Measurements from ENCODE around the gene CYBRD1. TPM values are rescaled to one million over a fixed set of nuclear protein-coding genes. Genes with fewer than 3 reads are reported as not detected.

The CYBRD1 gene
- total and polyA plus RNA-seq, 4 donors, result 124 to 396 (median 196) TPM

- ATAC-seq (ENCODE audit: low FRiP score) (no peak), DNase-seq (no peak)
- 71 to 75% methylated on average over 7 of the region's 7 CpGs for WGBS, 2 donors
- no peaks in the 10 kb centered on the region for H3K27me3 ChIP-seq (ENCODE audit: control insufficient read depth in 1 of 2, insufficient read depth in 2 of 2, low read length in 1 of 2)
- no peaks in the 10 kb centered on the region for H3K9me3 ChIP-seq (ENCODE audit: control insufficient read depth, low read length)
- intact Hi-C loops (cut with DNase I), result loop anchor here (5.0 to 10.0 kb wide), 4 partner anchors 113 to 893 kb away; partner anchors contain the start of gene DYNC1I2 (in 1 of the 2)
- no peaks in the 10 kb centered on the region for H3K36me3 ChIP-seq (ENCODE audit: control insufficient read depth in 1 of 2, insufficient read depth in 2 of 2, low read length in 1 of 2)
- no peak overlapping the region for H3K4me3 ChIP-seq (ENCODE audit: low read length in 2 of 2)
- no peak overlapping the region for H3K27ac ChIP-seq (ENCODE audit: low read depth in 1 of 2, low read length in 2 of 2)
- H3K4me1 ChIP-seq (ENCODE audit: control insufficient read depth in 1 of 2, insufficient read depth in 2 of 2, low read length in 2 of 2), result no peaks in the 10 kb centered on the region
Observed at GRCh38 chr2:171571721-171572120, 49.4 kb downstream of the CYBRD1 start.

GRCh38 chr2:171574149-171574795, 52.0 kb downstream of the CYBRD1 start:
- Histone ChIP-seq H3K9me3 (ENCODE audit: control insufficient read depth, low read length) (no peaks in the 10 kb centered on the region), H3K4me3 (ENCODE audit: low read length in 2 of 2) (no peak overlapping the region), H3K27ac (ENCODE audit: low read depth in 1 of 2, low read length in 2 of 2) (no peak overlapping the region), H3K36me3 (ENCODE audit: control insufficient read depth in 1 of 2, insufficient read depth in 2 of 2, low read length in 1 of 2) (no peaks in the 10 kb centered on the region), H3K4me1 (ENCODE audit: control insufficient read depth in 1 of 2, insufficient read depth in 2 of 2, low read length in 2 of 2) (no peaks in the 10 kb centered on the region), H3K27me3 (ENCODE audit: control insufficient read depth in 1 of 2, insufficient read depth in 2 of 2, low read length in 1 of 2) (no peaks in the 10 kb centered on the region)
- ATAC-seq (ENCODE audit: low FRiP score), result peak; percentile 95
- DNase-seq, result peak; percentile 87 to 95
- WGBS, 2 donors, result 19 to 22% methylated on average over 21 of the region's 21 CpGs
- intact Hi-C loops (cut with DNase I), result loop anchor here (5.0 to 10.0 kb wide), 4 partner anchors 111 to 891 kb away; partner anchors contain the start of gene DYNC1I2 (in 1 of the 2)

DNA sequence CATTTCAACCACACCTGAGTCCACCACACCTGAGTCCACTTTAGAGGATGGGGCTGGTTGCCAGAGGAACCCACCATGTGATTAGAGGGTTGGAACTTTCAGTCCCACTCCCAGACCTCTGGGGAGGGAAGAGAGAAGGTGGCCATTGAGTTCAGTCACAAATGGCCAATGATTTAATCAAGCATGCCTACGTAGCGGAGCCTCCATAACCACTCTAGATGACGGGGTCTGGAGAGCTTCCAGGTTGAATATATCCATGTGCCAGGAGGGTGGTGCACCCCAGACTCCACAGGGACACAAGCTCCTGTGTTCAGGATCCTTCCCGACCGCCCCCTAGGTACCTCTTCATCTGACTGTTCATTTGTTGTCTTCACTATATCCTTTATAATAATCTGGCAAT, 53.3 kb downstream of the CYBRD1 start:
- H3K4me1 ChIP-seq (ENCODE audit: control insufficient read depth in 1 of 2, insufficient read depth in 2 of 2, low read length in 2 of 2), result no peaks in the 10 kb centered on the region
- no peaks in the 10 kb centered on the region for H3K9me3 ChIP-seq (ENCODE audit: control insufficient read depth, low read length)
- DNase-seq (no peak), ATAC-seq (ENCODE audit: low FRiP score) (no peak)
- no peak overlapping the region for H3K4me3 ChIP-seq (ENCODE audit: low read length in 2 of 2)
- H3K27ac ChIP-seq (ENCODE audit: low read depth in 1 of 2, low read length in 2 of 2), result no peak overlapping the region
- WGBS, 2 donors, result 65 to 78% methylated on average over 5 of the region's 5 CpGs
- intact Hi-C loops (cut with DNase I), result loop anchor here (10.0 kb wide), 3 partner anchors 109 to 889 kb away; partner anchors contain the start of gene DYNC1I2 (in 1 of the 2)
- no peaks in the 10 kb centered on the region for H3K27me3 ChIP-seq (ENCODE audit: control insufficient read depth in 1 of 2, insufficient read depth in 2 of 2, low read length in 1 of 2)
- no peaks in the 10 kb centered on the region for H3K36me3 ChIP-seq (ENCODE audit: control insufficient read depth in 1 of 2, insufficient read depth in 2 of 2, low read length in 1 of 2)

DNA sequence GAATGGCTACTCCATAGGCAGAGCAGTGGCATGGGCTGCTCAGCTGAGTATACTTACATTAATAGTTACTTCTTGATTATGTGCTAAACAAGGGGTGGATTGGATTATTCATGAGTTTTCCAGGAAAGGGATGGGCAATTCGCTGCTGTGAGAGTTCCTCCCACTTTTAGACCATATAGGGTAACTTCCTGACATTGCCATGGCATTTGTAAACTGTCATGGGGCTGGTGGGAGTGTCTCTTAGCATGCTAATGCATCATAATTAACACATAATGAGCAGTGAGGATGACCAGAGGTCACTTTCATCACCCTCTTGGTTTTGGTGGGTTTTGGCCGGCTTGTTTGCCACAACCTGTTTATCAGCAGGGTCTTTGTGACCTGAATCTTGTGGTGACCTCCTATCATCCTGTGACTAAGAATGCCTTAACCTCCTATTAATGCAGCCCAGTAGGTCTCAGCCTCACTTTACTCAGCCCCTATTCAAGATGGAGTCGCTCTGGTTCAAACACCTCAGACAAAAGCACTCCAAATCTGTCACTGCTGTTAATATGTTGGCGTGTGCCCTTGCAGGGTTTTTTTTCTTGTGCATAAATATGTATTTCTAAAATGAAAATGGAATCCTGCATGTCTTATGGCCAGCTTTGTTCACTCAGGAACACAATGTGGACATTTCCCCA, 56.0 kb downstream of the CYBRD1 start:
- Histone ChIP-seq H3K4me3 (ENCODE audit: low read length in 2 of 2) (no peak overlapping the region), H3K27ac (ENCODE audit: low read depth in 1 of 2, low read length in 2 of 2) (no peak overlapping the region), H3K27me3 (ENCODE audit: control insufficient read depth in 1 of 2, insufficient read depth in 2 of 2, low read length in 1 of 2) (no peaks in the 10 kb centered on the region), H3K9me3 (ENCODE audit: control insufficient read depth, low read length) (no peaks in the 10 kb centered on the region), H3K36me3 (ENCODE audit: control insufficient read depth in 1 of 2, insufficient read depth in 2 of 2, low read length in 1 of 2) (no peaks in the 10 kb centered on the region), H3K4me1 (ENCODE audit: control insufficient read depth in 1 of 2, insufficient read depth in 2 of 2, low read length in 2 of 2) (no peaks in the 10 kb centered on the region)
- WGBS, 2 donors, result 88 to 89% methylated on average over 4 of the region's 4 CpGs
- ATAC-seq (ENCODE audit: low FRiP score) (no peak), DNase-seq (no peak)
- intact Hi-C loops (cut with DNase I), result loop anchor here (10.0 kb wide), 3 partner anchors 107 to 887 kb away; partner anchors contain the start of gene DYNC1I2 (in 1 of the 2)

DNA sequence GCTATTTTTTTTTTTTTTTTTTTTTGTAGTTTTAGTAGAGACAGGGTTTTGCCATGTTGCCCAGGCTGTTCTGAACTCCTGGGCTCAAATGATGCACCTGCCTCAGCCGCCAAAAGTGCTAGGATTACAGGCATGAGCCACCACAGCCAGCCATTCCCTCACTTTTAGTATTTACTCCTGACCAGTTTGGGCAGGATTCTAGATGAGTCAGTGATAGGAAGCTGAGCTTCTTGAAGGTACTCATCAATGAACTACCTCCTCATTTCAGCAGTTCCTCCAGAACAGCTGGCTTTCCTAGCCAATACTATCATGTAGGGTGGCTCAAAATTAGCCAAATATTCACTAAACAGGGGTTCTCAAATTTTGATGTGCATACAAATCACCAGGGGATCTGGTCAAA, 57.2 kb downstream of the CYBRD1 start:
- no peaks in the 10 kb centered on the region for H3K4me1 ChIP-seq (ENCODE audit: control insufficient read depth in 1 of 2, insufficient read depth in 2 of 2, low read length in 2 of 2)
- no peaks in the 10 kb centered on the region for H3K27me3 ChIP-seq (ENCODE audit: control insufficient read depth in 1 of 2, insufficient read depth in 2 of 2, low read length in 1 of 2)
- WGBS, 2 donors, result 95 to 100% methylated on average over 1 of the region's 1 CpG
- ATAC-seq (ENCODE audit: low FRiP score), result no peak
- H3K27ac ChIP-seq (ENCODE audit: low read depth in 1 of 2, low read length in 2 of 2), result no peak overlapping the region
- no peaks in the 10 kb centered on the region for H3K36me3 ChIP-seq (ENCODE audit: control insufficient read depth in 1 of 2, insufficient read depth in 2 of 2, low read length in 1 of 2)
- H3K4me3 ChIP-seq (ENCODE audit: low read length in 2 of 2), result no peak overlapping the region
- DNase-seq, result no peak
- no peaks in the 10 kb centered on the region for H3K9me3 ChIP-seq (ENCODE audit: control insufficient read depth, low read length)
- intact Hi-C loops (cut with DNase I), result loop anchor here (10.0 kb wide), 3 partner anchors 105 to 885 kb away; partner anchors contain the start of gene DYNC1I2 (in 1 of the 2)

DNA sequence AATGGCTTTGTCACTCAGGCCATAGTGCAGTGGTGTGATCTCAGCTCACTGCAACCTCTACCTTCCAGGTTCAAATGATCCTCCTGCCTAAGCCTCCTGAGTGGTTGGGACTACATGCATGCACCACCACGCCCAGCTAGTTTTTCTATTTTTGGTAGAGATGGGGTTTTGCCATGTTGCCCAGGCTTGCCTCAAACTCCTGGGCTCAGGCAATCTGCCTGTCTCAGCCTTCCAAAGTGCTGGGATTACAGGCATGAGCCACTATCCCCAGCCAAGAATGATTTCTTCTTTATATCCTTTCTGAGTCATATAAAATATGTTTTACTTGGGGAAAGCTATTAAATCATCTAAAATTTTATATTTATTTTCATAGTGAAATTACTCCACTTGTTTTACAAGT, 61.3 kb downstream of the CYBRD1 start:
- no peak overlapping the region for H3K4me3 ChIP-seq (ENCODE audit: low read length in 2 of 2)
- ATAC-seq (ENCODE audit: low FRiP score) (no peak), DNase-seq (no peak)
- H3K4me1 ChIP-seq (ENCODE audit: control insufficient read depth in 1 of 2, insufficient read depth in 2 of 2, low read length in 2 of 2), result no peaks in the 10 kb centered on the region
- no peaks in the 10 kb centered on the region for H3K36me3 ChIP-seq (ENCODE audit: control insufficient read depth in 1 of 2, insufficient read depth in 2 of 2, low read length in 1 of 2)
- no peaks in the 10 kb centered on the region for H3K9me3 ChIP-seq (ENCODE audit: control insufficient read depth, low read length)
- no peaks in the 10 kb centered on the region for H3K27me3 ChIP-seq (ENCODE audit: control insufficient read depth in 1 of 2, insufficient read depth in 2 of 2, low read length in 1 of 2)
- WGBS, 2 donors, result 0 to 16% methylated on average over 1 of the region's 1 CpG
- intact Hi-C loops (cut with DNase I), result no loop called here
- H3K27ac ChIP-seq (ENCODE audit: low read depth in 1 of 2, low read length in 2 of 2), result no peak overlapping the region

DNA sequence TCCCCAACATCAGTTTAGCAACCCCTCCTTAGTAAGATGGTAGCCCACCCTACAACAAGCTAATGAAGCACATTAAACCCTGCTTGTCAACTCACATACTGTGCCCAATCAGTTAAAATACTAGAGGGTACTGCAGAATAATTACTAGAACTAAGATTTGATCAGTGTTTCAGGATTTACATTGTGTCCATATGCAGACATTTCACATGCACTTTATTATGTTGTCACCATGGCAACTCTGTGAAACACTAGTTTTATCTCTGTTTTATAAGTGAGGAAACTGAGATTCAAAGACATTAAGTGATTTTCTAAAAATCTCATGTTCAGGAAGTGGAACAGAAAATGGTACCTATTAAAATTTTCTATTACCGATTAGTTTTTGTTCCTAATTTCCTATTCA, 61.7 kb downstream of the CYBRD1 start:
- Histone ChIP-seq H3K36me3 (ENCODE audit: control insufficient read depth in 1 of 2, insufficient read depth in 2 of 2, low read length in 1 of 2) (no peaks in the 10 kb centered on the region), H3K4me3 (ENCODE audit: low read length in 2 of 2) (no peak overlapping the region), H3K4me1 (ENCODE audit: control insufficient read depth in 1 of 2, insufficient read depth in 2 of 2, low read length in 2 of 2) (no peaks in the 10 kb centered on the region), H3K27me3 (ENCODE audit: control insufficient read depth in 1 of 2, insufficient read depth in 2 of 2, low read length in 1 of 2) (no peaks in the 10 kb centered on the region), H3K27ac (ENCODE audit: low read depth in 1 of 2, low read length in 2 of 2) (no peak overlapping the region), H3K9me3 (ENCODE audit: control insufficient read depth, low read length) (no peaks in the 10 kb centered on the region)
- DNase-seq, result no peak
- WGBS, 2 donors, result 57 to 63% methylated on average over 1 of the region's 1 CpG
- intact Hi-C loops (cut with DNase I), result no loop called here
- no peak for ATAC-seq (ENCODE audit: low FRiP score)

DNA sequence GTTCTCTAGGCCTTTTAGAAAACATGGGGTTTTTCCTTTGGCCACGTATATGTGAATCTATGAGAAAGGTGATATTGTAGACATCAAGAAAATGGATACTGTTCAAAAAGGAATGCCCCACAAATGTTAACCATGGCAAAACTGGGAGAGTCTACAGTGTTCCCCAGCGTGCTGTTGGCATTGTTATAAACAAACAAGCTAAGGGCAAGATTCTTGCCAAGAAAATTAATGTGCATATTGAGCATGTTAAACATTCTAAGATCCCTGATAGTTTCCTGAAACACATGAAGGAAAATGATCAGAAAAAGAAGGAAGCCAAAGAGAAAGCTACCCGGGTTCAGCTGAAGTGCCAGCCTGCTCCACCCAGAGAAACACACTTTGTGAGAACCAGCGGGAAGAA, 64.9 kb downstream of the CYBRD1 start:
- no peaks in the 10 kb centered on the region for H3K4me1 ChIP-seq (ENCODE audit: control insufficient read depth in 1 of 2, insufficient read depth in 2 of 2, low read length in 2 of 2)
- H3K9me3 ChIP-seq (ENCODE audit: control insufficient read depth, low read length), result no peaks in the 10 kb centered on the region
- no peaks in the 10 kb centered on the region for H3K27me3 ChIP-seq (ENCODE audit: control insufficient read depth in 1 of 2, insufficient read depth in 2 of 2, low read length in 1 of 2)
- H3K36me3 ChIP-seq (ENCODE audit: control insufficient read depth in 1 of 2, insufficient read depth in 2 of 2, low read length in 1 of 2), result no peaks in the 10 kb centered on the region
- DNase-seq (no peak), ATAC-seq (ENCODE audit: low FRiP score) (no peak)
- WGBS, 2 donors, result 81 to 87% methylated on average over 4 of the region's 4 CpGs
- H3K4me3 ChIP-seq (ENCODE audit: low read length in 2 of 2), result no peak overlapping the region
- no peak overlapping the region for H3K27ac ChIP-seq (ENCODE audit: low read depth in 1 of 2, low read length in 2 of 2)
- intact Hi-C loops (cut with DNase I), result no loop called here

DNA sequence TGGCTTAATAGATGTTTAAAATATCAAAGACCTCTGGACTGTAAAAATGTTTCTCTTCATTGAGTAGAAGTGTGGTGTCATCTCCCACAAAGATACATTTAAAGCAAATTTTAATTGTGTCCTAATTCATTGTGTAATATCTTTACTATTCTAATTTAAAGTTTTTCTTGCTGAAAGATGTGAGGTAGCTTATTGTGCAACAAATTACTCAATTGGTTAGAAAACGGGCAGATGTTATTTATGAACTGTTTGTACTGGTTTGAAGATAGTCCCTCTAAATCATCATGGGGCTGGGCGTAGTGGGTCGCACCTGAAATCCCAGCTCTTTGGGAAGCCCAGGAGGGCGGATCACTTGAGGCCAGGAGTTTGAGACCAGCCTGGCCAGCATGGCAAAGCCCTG, 65.3 kb downstream of the CYBRD1 start:
- intact Hi-C loops (cut with DNase I), result no loop called here
- Histone ChIP-seq H3K9me3 (ENCODE audit: control insufficient read depth, low read length) (no peaks in the 10 kb centered on the region), H3K4me1 (ENCODE audit: control insufficient read depth in 1 of 2, insufficient read depth in 2 of 2, low read length in 2 of 2) (no peaks in the 10 kb centered on the region), H3K27me3 (ENCODE audit: control insufficient read depth in 1 of 2, insufficient read depth in 2 of 2, low read length in 1 of 2) (no peaks in the 10 kb centered on the region), H3K27ac (ENCODE audit: low read depth in 1 of 2, low read length in 2 of 2) (no peak overlapping the region), H3K4me3 (ENCODE audit: low read length in 2 of 2) (no peak overlapping the region), H3K36me3 (ENCODE audit: control insufficient read depth in 1 of 2, insufficient read depth in 2 of 2, low read length in 1 of 2) (no peaks in the 10 kb centered on the region)
- ATAC-seq (ENCODE audit: low FRiP score), result no peak
- WGBS, 2 donors, result 90 to 93% methylated on average over 4 of the region's 4 CpGs
- DNase-seq, result no peak
